Measurements from ENCODE around the gene NXPH3. TPM values are rescaled to one million over a fixed set of nuclear protein-coding genes. Genes with fewer than 3 reads are reported as not detected.

Gene NXPH3
- total RNA-seq, 1 donor from 2014 or later = not detected

DNA sequence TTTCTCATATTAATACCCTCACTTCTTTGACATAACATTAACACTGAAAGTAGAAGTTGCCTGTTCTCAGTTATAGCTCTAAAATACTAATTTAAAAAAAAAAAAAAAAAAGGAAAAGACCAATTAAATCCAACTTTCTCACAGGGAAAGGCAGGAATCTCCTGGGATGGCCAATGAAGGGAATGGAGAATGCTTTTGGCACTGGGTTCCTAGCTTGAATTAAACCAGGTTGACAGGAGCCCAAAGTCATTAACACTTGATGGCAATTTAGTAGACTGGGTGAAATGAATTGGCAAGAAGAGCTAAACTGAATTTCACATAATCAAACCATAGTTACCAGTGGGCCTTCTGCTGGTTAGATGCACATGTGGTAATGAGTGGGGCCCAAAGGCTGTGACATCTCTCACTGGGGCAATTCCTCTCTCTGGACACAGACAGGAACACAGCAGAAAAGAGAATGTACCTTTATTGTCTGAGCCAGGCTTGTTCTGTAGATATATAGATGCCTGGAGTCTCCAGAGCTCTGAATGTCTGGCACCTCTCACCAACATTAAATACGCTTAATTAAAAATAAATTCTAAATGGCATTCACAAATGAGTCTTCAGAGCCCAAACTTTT lies 37.6 kb downstream of the NXPH3 start:
- TF ChIP-seq CTCF (IDR thresholded peaks at IDR 0.05; ENCODE audit: insufficient read depth, low read length, poor library complexity, severe bottlenecking) = no peak
- no peak for DNase-seq (ENCODE audit: low read depth)
- Histone ChIP-seq H3K4me3 (ENCODE audit: low read depth, low read length) (no peak overlapping the region), H3K36me3 (ENCODE audit: control insufficient read depth, insufficient read depth, low read length) (no peaks in the 10 kb centered on the region), H3K27me3 (ENCODE audit: control insufficient read depth, insufficient read depth, low read length) (no peaks in the 10 kb centered on the region)

DNA sequence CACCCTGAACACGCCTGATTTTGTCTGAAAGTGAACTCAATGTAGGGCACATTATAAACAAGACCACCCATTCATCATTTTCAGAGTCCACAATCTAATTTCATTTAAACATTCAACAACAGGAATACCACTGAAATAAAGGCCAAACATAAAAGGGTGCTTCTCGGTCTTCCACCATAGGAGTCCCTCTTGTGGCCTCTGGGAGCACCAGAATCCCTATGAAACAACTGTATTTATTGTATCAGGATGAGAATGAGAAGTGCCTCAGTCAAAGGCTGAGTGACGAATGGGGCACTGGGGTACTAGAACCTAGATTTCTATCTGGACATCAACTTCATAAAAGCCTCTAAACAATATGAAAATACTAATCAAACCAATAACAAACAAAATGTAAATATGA lies 40.4 kb downstream of the NXPH3 start:
- DNase-seq (ENCODE audit: low read depth) = no peak
- no peaks in the 10 kb centered on the region for H3K27me3 ChIP-seq (ENCODE audit: control insufficient read depth, insufficient read depth, low read length)
- H3K4me3 ChIP-seq (ENCODE audit: low read depth, low read length) = no peak overlapping the region
- no peaks in the 10 kb centered on the region for H3K36me3 ChIP-seq (ENCODE audit: control insufficient read depth, insufficient read depth, low read length)
- TF ChIP-seq CTCF (IDR thresholded peaks at IDR 0.05; ENCODE audit: insufficient read depth, low read length, poor library complexity, severe bottlenecking) = no peak

DNA sequence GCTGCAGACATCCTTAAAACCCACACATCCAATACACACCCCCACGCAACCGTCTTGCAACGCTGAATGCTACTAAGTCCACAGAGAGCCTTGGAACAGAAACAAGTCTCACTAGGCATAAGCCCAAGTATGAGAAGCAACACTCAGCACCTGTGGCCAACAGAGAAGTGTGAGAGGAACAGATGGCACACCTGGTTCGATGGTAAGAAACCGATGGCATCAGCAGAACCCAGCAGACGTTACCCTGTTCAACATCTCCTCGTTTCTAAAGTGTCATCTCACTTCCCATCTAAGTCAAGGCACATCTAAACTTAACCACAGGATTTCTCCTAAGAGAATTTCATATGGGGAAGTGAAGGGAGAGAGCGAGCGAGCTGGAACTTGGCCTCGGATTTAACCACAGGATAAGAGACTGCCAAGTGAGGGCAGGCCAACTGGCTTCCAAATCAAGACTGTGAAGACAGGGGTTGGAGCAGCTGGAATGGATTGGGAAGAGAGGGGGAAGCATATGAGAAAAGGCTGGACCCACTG lies 41.0 kb downstream of the NXPH3 start:
- TF ChIP-seq CTCF (IDR thresholded peaks at IDR 0.05; ENCODE audit: insufficient read depth, low read length, poor library complexity, severe bottlenecking) = no peak
- DNase-seq (ENCODE audit: low read depth) = no peak
- no peak overlapping the region for H3K4me3 ChIP-seq (ENCODE audit: low read depth, low read length)
- no peaks in the 10 kb centered on the region for H3K36me3 ChIP-seq (ENCODE audit: control insufficient read depth, insufficient read depth, low read length)
- no peaks in the 10 kb centered on the region for H3K27me3 ChIP-seq (ENCODE audit: control insufficient read depth, insufficient read depth, low read length)

DNA sequence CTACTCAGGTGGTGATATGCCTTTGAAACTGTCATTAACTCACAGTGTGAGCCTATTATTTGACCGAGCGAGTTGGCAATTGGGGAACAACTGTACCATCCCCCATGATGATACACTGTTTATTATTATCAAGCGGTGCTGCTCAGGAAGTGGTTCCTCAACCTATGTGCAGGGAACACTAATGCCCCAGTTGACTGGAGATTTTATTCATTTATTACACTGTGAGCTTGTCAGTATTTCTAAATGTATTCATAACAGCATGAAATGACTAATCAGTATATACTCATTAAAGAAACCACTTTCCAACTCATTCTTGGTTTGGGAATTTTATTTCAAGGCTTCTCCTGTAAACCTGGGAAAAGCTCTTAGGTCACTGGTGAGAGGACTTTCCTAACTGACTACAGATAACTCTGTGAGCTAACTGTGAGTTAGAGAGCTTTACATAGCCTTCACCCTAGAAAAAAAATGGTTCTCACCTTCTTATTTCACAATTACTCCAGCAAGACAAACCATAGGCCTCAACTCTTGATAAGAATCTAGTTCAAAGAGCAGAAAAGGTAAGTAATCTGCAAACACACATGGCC lies 42.4 kb downstream of the NXPH3 start:
- no peak for DNase-seq (ENCODE audit: low read depth)
- no peaks in the 10 kb centered on the region for H3K36me3 ChIP-seq (ENCODE audit: control insufficient read depth, insufficient read depth, low read length)
- no peak overlapping the region for H3K4me3 ChIP-seq (ENCODE audit: low read depth, low read length)
- TF ChIP-seq CTCF (IDR thresholded peaks at IDR 0.05; ENCODE audit: insufficient read depth, low read length, poor library complexity, severe bottlenecking) = no peak
- H3K27me3 ChIP-seq (ENCODE audit: control insufficient read depth, insufficient read depth, low read length) = no peaks in the 10 kb centered on the region

DNA sequence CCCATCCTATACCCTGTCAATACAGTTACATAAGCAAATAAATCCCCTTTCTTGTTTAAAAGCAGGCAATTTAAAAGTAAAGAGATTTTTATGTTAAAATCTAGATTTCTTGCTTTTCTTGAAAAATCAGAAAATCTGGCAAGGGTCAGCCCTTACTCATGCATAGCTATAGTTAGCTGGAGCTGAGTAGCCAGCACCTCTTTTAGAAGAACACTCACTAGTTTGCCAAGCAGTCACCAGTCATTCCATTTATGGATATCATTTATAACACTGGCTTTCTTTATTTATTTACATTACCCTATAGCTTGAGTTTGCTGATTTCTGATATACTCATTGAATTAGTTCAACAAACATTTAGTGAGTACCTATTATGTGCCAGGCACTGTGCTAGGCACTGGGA lies 45.7 kb downstream of the NXPH3 start:
- Histone ChIP-seq H3K36me3 (ENCODE audit: control insufficient read depth, insufficient read depth, low read length) (no peaks in the 10 kb centered on the region), H3K4me3 (ENCODE audit: low read depth, low read length) (no peak overlapping the region), H3K27me3 (ENCODE audit: control insufficient read depth, insufficient read depth, low read length) (no peaks in the 10 kb centered on the region)
- no peak for DNase-seq (ENCODE audit: low read depth)
- no peak for TF ChIP-seq CTCF (IDR thresholded peaks at IDR 0.05; ENCODE audit: insufficient read depth, low read length, poor library complexity, severe bottlenecking)
